Measurements from ENCODE around the gene NYNRIN.

The NYNRIN gene

GRCh38 chr14:24415421-24416253 is 16.8 kb downstream of the NYNRIN start:
- DNase-seq, result no peak

- DNase-seq, result no peak
Observed at GRCh38 chr14:24416254-24416931, 17.6 kb downstream of the NYNRIN start.

- DNase-seq, result no peak
Observed at GRCh38 chr14:24416932-24417619, 18.3 kb downstream of the NYNRIN start.

DNA sequence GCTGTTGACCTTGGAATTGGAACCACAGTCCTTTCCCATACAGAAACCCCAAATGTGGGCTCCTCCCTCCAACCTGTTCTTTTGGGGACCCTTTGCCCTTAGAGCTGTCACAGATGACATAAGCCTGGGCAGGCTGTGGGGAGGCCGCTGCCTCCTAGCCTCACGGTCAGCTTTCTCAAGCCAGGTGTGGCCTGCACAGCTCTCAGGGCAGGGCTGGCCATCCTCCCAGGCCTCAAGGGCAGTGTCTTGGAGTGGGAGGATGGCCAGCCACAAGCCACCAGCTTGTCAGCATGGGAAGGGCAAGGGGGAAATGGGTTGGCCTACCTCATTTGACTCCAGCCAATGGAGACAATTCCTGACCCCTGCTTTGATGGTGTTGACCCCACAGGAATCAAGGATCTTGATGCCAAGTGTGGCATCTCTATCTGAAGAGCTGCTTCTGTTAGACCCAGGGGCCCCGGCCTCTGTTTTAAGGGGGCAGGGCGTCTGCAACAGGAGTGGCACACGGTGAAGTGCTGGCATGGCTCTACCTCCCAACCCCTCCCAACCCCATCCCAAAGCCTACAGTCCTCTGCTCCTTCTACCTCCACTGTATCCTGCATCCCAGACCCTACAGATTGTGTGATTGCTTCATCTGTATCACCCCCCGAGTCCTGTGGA is 19.2 kb downstream of the NYNRIN start:
- no peak for DNase-seq

- DNase-seq, result no peak
Observed at GRCh38 chr14:24418492-24418873, 19.7 kb downstream of the NYNRIN start.

GRCh38 chr14:24422261-24422660 is 23.5 kb downstream of the NYNRIN start:
- DNase-seq, result no peak

DNA sequence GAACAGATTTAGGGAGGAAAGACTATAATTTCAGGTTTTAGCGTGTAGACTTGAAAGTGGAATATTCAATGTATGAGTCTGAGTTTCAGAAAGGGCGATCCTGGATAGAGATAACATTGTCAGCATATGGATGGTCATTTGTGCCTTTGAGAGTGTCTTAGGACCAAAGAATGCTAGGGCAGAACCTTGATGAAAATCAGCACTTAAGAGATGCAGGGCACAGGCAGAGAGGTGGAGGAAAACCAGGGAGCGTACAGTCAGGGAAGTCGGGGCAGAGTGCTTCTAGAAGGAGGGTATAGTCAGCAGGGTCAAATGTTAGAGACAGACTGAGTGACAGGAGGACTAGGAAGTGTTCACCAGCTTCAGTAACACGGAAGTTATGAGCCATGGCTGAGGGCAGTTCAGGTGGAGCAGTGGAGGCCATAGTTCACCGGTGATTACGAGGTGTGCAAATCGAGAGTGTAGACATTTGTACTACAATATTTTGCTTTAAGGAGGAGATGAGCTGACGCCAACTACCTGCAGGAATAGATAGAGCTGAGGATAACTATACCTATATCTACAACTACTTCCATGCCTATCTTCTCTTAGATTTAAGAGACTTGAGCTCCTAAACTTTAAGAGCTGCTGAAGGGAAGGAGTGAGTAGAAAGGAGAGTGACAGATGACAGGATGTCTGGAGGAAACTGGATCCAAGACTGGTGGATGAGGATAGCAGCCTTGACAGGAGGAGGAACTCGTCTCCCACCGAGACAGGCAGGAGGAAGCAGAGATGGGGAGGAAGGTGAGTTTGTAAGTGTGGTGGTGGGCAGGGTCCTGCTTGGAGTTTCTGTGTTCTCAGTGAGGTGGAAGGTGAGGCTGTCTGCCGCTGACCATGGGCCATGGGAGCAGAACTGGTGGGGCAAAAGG is 24.1 kb downstream of the NYNRIN start:
- no peak for DNase-seq

- peak in 2 of 4 experiments; percentile 48 to 55 for DNase-seq
Observed at GRCh38 chr14:24425704-24426103, 26.9 kb downstream of the NYNRIN start.

DNA sequence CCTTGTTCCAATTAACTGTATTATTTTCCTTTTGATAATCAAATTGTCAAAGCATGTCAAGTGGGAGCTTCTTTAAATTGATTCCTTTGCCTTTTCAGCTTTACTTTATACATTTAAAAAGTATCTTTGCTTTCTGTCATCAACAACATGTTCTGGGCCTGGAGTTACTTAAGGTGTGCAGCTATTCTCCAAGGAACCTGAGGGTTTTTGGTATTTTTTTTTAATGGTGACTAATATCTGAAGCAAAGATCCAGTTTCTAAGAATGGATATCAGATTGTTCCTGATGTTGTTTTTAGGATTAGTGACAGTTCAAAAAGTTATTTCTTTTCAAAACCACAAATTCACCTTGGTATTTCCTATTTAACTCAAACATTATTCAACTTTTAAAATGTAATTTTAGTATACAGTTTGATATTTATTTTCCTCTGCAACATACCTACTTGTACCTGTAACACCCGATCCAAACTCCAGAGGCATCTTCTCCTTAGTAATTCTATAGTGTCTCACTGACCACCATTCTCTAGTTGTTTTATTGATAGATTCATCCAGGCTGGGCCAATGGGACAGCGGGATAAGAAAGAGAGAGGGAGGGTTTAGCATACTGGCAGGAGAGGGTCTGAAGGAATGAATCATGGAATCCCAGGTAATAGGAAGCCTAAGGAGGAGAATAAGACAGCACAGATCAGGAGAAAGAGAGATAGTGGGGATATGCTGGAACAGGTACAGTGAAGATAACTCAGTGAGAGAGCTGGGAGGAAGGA is 27.5 kb downstream of the NYNRIN start:
- no peak for DNase-seq

- DNase-seq, result no peak
Observed at GRCh38 chr14:24426912-24427536, 28.2 kb downstream of the NYNRIN start.

DNA sequence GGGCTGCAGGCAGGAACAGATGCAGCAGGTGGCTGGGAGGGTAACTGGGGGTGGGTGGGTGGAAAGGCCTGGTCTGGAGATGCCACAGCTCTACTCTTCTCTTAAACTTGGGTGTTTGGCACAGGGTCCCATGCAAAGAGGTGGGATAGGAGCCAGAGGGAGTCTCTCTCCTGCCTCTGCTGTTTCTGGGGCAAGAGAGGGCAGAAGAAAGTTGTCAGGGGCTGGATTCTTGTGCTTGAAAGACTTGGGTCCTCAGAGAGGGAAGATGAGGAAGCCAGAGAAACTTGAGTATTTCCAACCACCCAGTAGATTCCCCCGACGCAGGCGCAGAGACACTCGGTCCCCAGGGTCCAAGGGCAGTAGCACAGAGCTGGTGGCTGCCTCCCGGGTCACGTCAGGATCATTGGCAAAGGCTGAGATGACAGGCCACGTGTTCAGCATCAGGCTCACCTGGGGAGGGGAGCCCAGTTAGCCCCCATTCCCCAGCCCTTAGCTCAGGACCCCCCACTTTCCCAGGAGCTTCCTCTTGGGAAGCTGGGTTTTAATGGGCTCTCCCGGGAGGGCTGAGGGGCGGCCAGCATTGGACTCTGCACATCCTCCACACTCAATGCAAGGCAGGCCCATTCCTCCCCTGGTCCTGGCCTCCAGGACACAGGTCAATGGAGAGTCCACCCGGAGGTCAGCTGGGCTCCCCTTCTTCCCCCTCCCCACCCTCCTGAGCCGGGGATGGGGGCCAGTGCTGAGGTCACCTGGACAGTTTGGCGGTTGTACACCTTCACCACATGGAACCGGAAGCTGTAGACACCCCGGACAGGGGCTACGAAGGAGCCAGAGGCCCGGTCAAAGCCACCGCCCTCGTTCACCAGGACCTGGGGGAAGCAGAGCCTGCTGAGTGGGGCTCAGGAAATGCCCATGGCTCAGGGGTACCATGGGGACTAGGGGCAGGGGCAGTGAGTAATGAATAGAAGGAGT is 29.0 kb downstream of the NYNRIN start:
- no peak for DNase-seq

- no peak for DNase-seq
Observed at GRCh38 chr14:24428628-24429394, 30.0 kb downstream of the NYNRIN start.

- peak; percentile 89 to 97 (median 94) for DNase-seq
Observed at GRCh38 chr14:24429395-24430142, 30.8 kb downstream of the NYNRIN start, which contains the start of the genes CBLN3 and KHNYN. Gene CBLN3, minus strand, starts transcription at chr14:24429668. Its CDS starts 614 bp downstream, at chr14:24429054. Gene KHNYN, plus strand, starts transcription at chr14:24429954. Its CDS starts 777 bp downstream, at chr14:24430731.

DNA sequence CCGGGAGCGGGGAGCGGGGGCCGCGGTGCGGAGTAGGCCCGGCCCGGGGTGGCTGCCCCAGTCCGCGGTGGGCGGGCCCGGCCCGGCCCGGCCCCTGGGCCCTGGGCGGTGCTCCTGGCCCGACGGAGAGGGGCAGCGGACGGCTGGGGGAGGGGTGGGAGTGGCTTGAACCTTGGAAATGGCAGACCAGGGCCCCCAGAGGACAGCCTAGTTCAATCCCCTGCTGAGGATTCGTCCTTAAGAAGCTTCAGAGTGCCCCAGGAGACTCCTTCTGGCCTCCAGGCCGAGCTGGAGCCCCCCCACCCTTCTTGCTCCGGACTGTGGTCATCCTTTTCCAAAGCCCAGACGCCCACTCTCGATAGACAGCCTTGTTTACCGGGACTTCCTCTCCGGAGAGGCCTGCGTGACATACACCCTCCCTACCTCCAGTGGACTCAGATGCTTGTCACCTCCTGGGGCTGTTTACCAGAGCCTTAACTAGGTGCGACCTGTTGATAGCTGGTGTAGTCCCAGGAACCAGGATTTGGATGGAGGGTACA is 31.4 kb downstream of the NYNRIN start:
- DNase-seq, result peak; percentile 71 to 90 (median 88)

DNA sequence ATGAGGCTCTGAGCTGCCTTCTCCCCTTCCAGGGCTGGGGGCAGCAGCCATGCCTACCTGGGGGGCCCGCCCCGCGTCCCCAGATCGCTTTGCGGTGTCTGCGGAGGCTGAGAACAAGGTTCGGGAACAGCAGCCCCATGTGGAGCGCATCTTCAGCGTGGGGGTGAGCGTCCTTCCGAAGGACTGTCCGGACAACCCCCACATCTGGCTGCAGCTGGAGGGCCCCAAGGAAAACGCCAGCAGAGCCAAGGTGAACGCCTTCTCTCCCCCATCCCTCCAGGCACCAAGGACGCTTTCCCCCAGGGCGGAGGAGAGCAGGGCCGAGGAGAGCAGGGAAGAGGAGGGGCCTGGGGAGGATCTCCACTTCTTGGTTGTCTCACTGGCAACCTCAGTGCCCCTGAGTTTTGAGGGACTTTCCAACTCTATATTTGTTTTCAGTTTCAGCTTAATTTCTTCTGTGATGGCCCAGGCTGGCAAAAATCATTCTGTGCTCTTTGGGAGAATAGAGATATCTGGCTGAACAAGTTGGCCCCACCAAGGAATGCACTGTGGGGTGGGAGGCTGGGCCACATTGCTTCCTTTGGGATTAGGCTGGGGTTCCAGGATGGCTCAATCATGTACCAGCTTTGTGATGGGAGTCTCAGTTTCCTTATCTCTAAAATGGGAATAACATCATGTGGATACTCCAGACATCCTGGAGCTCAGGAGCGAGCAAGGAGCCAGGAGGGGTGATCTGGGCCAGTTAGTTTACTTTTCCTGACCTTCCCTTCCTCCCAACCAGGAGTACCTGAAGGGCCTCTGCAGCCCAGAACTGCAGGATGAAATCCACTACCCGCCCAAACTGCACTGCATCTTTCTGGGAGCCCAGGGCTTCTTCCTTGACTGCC is 32.1 kb downstream of the NYNRIN start:
- peak; percentile 39 to 66 (median 61) for DNase-seq
